ENCODE measurements around the gene GPR52. TPM values are rescaled to one million over a fixed set of nuclear protein-coding genes. Genes with fewer than 3 reads are reported as not detected.

The GPR52 gene
- total RNA-seq, 1 donor from 2014 or later = 0.54 TPM

DNA sequence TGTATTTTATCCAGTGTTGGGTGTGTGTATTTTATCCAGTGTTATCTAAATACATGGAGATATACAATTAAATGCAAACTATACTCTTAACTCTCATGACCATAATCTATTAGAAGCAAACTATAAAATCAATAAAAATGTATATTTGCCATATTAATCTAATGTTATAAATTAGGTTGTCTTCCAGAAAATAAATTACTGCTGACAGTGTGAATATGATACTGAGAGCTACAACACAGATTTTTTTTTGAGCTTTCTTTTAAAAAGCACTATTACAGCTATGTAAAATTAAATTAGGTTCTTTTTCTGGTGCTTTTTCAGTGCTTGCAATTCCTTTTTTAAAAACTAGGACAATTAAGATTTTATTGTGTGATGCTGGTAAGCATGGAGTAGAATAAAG is 19.0 kb upstream of the GPR52 start:
- Mint-ChIP-seq H3K27ac (ENCODE audit: unreplicated experiment) (no peak overlapping the region), H3K36me3 (ENCODE audit: unreplicated experiment) (no peaks in the 10 kb centered on the region), H3K4me1 (ENCODE audit: unreplicated experiment) (no peaks in the 10 kb centered on the region), H3K9me3 (ENCODE audit: unreplicated experiment) (no peaks in the 10 kb centered on the region), H3K27me3 (ENCODE audit: unreplicated experiment) (no peaks in the 10 kb centered on the region), H3K4me3 (ENCODE audit: unreplicated experiment) (no peak overlapping the region)
- DNase-seq (ENCODE audit: extremely low spot score, unreplicated experiment) = no peak
- TF ChIP-seq CTCF (IDR thresholded peaks at IDR 0.05) = no peak

GRCh38 chr1:174433451-174433850 is 14.3 kb upstream of the GPR52 start:
- no peak for DNase-seq (ENCODE audit: extremely low spot score, unreplicated experiment)
- no peak for TF ChIP-seq CTCF (IDR thresholded peaks at IDR 0.05)
- Mint-ChIP-seq H3K27me3 (ENCODE audit: unreplicated experiment) (no peaks in the 10 kb centered on the region), H3K9me3 (ENCODE audit: unreplicated experiment) (peaks cover 5% of the 10 kb centered on the region), H3K4me1 (ENCODE audit: unreplicated experiment) (no peaks in the 10 kb centered on the region), H3K27ac (ENCODE audit: unreplicated experiment) (no peak overlapping the region), H3K4me3 (ENCODE audit: unreplicated experiment) (no peak overlapping the region), H3K36me3 (ENCODE audit: unreplicated experiment) (peaks cover 5% of the 10 kb centered on the region)

- H3K27ac Mint-ChIP-seq (ENCODE audit: unreplicated experiment) = no peak overlapping the region
- H3K9me3 Mint-ChIP-seq (ENCODE audit: unreplicated experiment) = no peaks in the 10 kb centered on the region
- H3K36me3 Mint-ChIP-seq (ENCODE audit: unreplicated experiment) = no peaks in the 10 kb centered on the region
- TF ChIP-seq CTCF (IDR thresholded peaks at IDR 0.05) = no peak
- no peak overlapping the region for H3K4me3 Mint-ChIP-seq (ENCODE audit: unreplicated experiment)
- no peaks in the 10 kb centered on the region for H3K4me1 Mint-ChIP-seq (ENCODE audit: unreplicated experiment)
- DNase-seq (ENCODE audit: extremely low spot score, unreplicated experiment) = no peak
- H3K27me3 Mint-ChIP-seq (ENCODE audit: unreplicated experiment) = no peaks in the 10 kb centered on the region
Observed at GRCh38 chr1:174445351-174445750, 2.4 kb upstream of the GPR52 start.

- H3K36me3 Mint-ChIP-seq (ENCODE audit: unreplicated experiment) = no peaks in the 10 kb centered on the region
- H3K4me1 Mint-ChIP-seq (ENCODE audit: unreplicated experiment) = no peaks in the 10 kb centered on the region
- no peak overlapping the region for H3K27ac Mint-ChIP-seq (ENCODE audit: unreplicated experiment)
- no peaks in the 10 kb centered on the region for H3K27me3 Mint-ChIP-seq (ENCODE audit: unreplicated experiment)
- TF ChIP-seq CTCF (IDR thresholded peaks at IDR 0.05) = no peak
- no peak overlapping the region for H3K4me3 Mint-ChIP-seq (ENCODE audit: unreplicated experiment)
- no peak for DNase-seq (ENCODE audit: extremely low spot score, unreplicated experiment)
- H3K9me3 Mint-ChIP-seq (ENCODE audit: unreplicated experiment) = no peaks in the 10 kb centered on the region
Observed at GRCh38 chr1:174445817-174446216, 1.9 kb upstream of the GPR52 start.

DNA sequence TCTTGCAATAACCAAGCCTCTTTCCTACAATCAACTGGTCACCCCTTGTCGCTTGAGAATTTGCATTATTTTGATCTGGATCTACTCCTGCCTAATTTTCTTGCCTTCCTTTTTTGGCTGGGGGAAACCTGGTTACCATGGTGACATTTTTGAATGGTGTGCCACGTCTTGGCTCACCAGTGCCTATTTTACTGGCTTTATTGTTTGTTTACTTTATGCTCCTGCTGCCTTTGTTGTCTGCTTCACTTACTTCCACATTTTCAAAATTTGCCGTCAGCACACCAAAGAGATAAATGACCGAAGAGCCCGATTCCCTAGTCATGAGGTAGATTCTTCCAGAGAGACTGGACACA is 743 bp downstream of the GPR52 start:
- no peaks in the 10 kb centered on the region for H3K27me3 Mint-ChIP-seq (ENCODE audit: unreplicated experiment)
- no peak overlapping the region for H3K27ac Mint-ChIP-seq (ENCODE audit: unreplicated experiment)
- H3K36me3 Mint-ChIP-seq (ENCODE audit: unreplicated experiment) = no peaks in the 10 kb centered on the region
- H3K4me3 Mint-ChIP-seq (ENCODE audit: unreplicated experiment) = no peak overlapping the region
- no peak for TF ChIP-seq CTCF (IDR thresholded peaks at IDR 0.05)
- no peaks in the 10 kb centered on the region for H3K4me1 Mint-ChIP-seq (ENCODE audit: unreplicated experiment)
- H3K9me3 Mint-ChIP-seq (ENCODE audit: unreplicated experiment) = no peaks in the 10 kb centered on the region
- DNase-seq (ENCODE audit: extremely low spot score, unreplicated experiment) = no peak
